ENCODE results near the gene LTC4S.

DNA sequence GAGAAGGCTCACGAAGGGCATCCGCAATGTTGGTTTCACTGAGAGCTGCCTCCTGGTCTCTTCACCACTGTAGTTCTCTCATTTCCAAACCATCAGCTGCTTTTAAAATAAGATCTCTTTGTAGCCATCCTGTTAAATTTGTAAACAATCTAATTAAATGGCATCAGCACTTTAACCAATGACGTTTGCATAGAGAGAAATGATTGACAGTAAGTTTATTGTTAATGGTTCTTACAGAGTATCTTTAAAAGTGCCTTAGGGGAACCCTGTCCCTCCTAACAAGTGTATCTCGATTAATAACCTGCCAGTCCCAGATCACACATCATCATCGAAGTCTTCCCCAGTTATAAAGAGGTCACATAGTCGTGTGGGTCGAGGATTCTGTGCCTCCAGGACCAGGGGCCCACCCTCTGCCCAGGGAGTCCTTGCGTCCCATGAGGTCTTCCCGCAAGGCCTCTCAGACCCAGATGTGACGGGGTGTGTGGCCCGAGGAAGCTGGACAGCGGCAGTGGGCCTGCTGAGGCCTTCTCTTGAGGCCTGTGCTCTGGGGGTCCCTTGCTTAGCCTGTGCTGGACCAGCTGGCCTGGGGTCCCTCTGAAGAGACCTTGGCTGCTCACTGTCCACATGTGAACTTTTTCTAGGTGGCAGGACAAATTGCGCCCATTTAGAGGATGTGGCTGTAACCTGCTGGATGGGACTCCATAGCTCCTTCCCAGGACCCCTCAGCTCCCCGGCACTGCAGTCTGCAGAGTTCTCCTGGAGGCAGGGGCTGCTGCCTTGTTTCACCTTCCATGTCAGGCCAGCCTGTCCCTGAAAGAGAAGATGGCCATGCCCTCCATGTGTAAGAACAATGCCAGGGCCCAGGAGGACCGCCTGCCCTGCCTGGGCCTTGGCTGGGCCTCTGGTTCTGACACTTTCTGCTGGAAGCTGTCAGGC lies 43.6 kb downstream of the LTC4S start:
- TF ChIP-seq CTCF (IDR thresholded peaks at IDR 0.05; ENCODE audit: borderline replicate concordance, extremely low read depth, low read length, poor library complexity, severe bottlenecking) (no peak), EZH2 (IDR thresholded peaks at IDR 0.05; ENCODE audit: borderline replicate concordance, low read depth, low read length, severe bottlenecking) (no peak)
